T-helper 2 cell treated with Interferon-gamma antibody and Interleukin-4, amounts not matched to agents 5 μg/mL and 100 μg/mL, for 36 hours (primary cell): ENCODE measurements around the gene PIK3C2B.

Source experiments
- DNase-seq: peaks from one replicate; pipeline ENCODE4 v3.0.0; 2021; ENCODE audit warnings: low spot score
- H3K27ac Mint-ChIP-seq: one replicate; pipeline ENCODE4 v1.8.0; 2021; ENCODE audit warnings: mild to moderate bottlenecking, mixed read lengths
- H3K27me3 Mint-ChIP-seq: one replicate; pipeline ENCODE4 v1.8.0; 2021; ENCODE audit warnings: low read depth, mixed read lengths
- H3K36me3 Mint-ChIP-seq: one replicate; pipeline ENCODE4 v1.8.0; 2021; ENCODE audit warnings: low read depth, mixed read lengths
- H3K4me1 Mint-ChIP-seq: one replicate; pipeline ENCODE4 v1.8.0; 2021; ENCODE audit warnings: low read depth, mixed read lengths
- H3K4me3 Mint-ChIP-seq: one replicate; pipeline ENCODE4 v1.8.0; 2022; ENCODE audit warnings: mild to moderate bottlenecking, moderate library complexity, mixed read lengths
- H3K9me3 Mint-ChIP-seq: one replicate; pipeline ENCODE4 v1.8.0; 2021; ENCODE audit warnings: mixed read lengths

The PIK3C2B gene

GRCh38 chr1:204478172-204478899 is 16.3 kb downstream of the PIK3C2B start:
- Mint-ChIP-seq H3K36me3 (no peaks in the 10 kb centered on the region), H3K9me3 (no peaks in the 10 kb centered on the region), H3K27ac (no peak overlapping the region), H3K27me3 (no peaks in the 10 kb centered on the region), H3K4me3 (no peak overlapping the region), H3K4me1 (peaks cover 7% of the 10 kb centered on the region)
- DNase-seq = no peak

GRCh38 chr1:204477036-204477740 is 17.4 kb downstream of the PIK3C2B start:
- no peak for DNase-seq
- peaks cover 6% of the 10 kb centered on the region for H3K4me1 Mint-ChIP-seq

GRCh38 chr1:204476563-204476962 is 18.0 kb downstream of the PIK3C2B start:
- Mint-ChIP-seq H3K36me3 (peaks cover 2% of the 10 kb centered on the region), H3K27ac (no peak overlapping the region), H3K9me3 (no peaks in the 10 kb centered on the region), H3K4me1 (peaks cover 6% of the 10 kb centered on the region), H3K27me3 (no peaks in the 10 kb centered on the region), H3K4me3 (no peak overlapping the region)
- DNase-seq = no peak

More at GRCh38 chr1:204477036-204477740, 17.4 kb downstream of the PIK3C2B start:
- Mint-ChIP-seq H3K4me3 (no peak overlapping the region), H3K27me3 (no peaks in the 10 kb centered on the region), H3K27ac (no peak overlapping the region), H3K9me3 (no peaks in the 10 kb centered on the region), H3K36me3 (peaks cover 2% of the 10 kb centered on the region)

GRCh38 chr1:204475656-204476432 is 18.8 kb downstream of the PIK3C2B start:
- Mint-ChIP-seq H3K4me1 (peaks cover 6% of the 10 kb centered on the region), H3K27me3 (no peaks in the 10 kb centered on the region), H3K9me3 (no peaks in the 10 kb centered on the region), H3K4me3 (no peak overlapping the region), H3K27ac (no peak overlapping the region), H3K36me3 (peaks cover 2% of the 10 kb centered on the region)
- no peak for DNase-seq

- peaks cover 2% of the 10 kb centered on the region for H3K36me3 Mint-ChIP-seq
- no peak for DNase-seq
- H3K27ac Mint-ChIP-seq = no peak overlapping the region
- no peak overlapping the region for H3K4me3 Mint-ChIP-seq
- H3K4me1 Mint-ChIP-seq = no peaks in the 10 kb centered on the region
- H3K27me3 Mint-ChIP-seq = no peaks in the 10 kb centered on the region
- no peaks in the 10 kb centered on the region for H3K9me3 Mint-ChIP-seq
These were observed 21.1 kb downstream of the PIK3C2B start for GRCh38 chr1:204473400-204473965.

- H3K36me3 Mint-ChIP-seq = peaks cover 2% of the 10 kb centered on the region
- DNase-seq = no peak
- no peaks in the 10 kb centered on the region for H3K4me1 Mint-ChIP-seq
- H3K9me3 Mint-ChIP-seq = no peaks in the 10 kb centered on the region
- H3K4me3 Mint-ChIP-seq = no peak overlapping the region
- H3K27me3 Mint-ChIP-seq = no peaks in the 10 kb centered on the region
- H3K27ac Mint-ChIP-seq = no peak overlapping the region
These were observed 21.9 kb downstream of the PIK3C2B start for GRCh38 chr1:204472660-204473059.

- H3K4me1 Mint-ChIP-seq = no peaks in the 10 kb centered on the region
- no peaks in the 10 kb centered on the region for H3K9me3 Mint-ChIP-seq
- no peak overlapping the region for H3K27ac Mint-ChIP-seq
- no peaks in the 10 kb centered on the region for H3K27me3 Mint-ChIP-seq
- no peak for DNase-seq
- peaks cover 2% of the 10 kb centered on the region for H3K36me3 Mint-ChIP-seq
- H3K4me3 Mint-ChIP-seq = no peak overlapping the region
These were observed 22.9 kb downstream of the PIK3C2B start for GRCh38 chr1:204471687-204472086.

GRCh38 chr1:204469304-204469703 is 25.3 kb downstream of the PIK3C2B start:
- H3K27ac Mint-ChIP-seq = no peak overlapping the region
- H3K4me1 Mint-ChIP-seq = peaks cover 12% of the 10 kb centered on the region
- no peak for DNase-seq
- H3K36me3 Mint-ChIP-seq = peaks cover 2% of the 10 kb centered on the region
- H3K27me3 Mint-ChIP-seq = no peaks in the 10 kb centered on the region
- no peaks in the 10 kb centered on the region for H3K9me3 Mint-ChIP-seq
- no peak overlapping the region for H3K4me3 Mint-ChIP-seq

- H3K27ac Mint-ChIP-seq = no peak overlapping the region
- H3K27me3 Mint-ChIP-seq = no peaks in the 10 kb centered on the region
These were observed 25.8 kb downstream of the PIK3C2B start for GRCh38 chr1:204468766-204469302.

GRCh38 chr1:204468206-204468605 is 26.4 kb downstream of the PIK3C2B start:
- no peak overlapping the region for H3K4me3 Mint-ChIP-seq
- H3K27ac Mint-ChIP-seq = no peak overlapping the region
- H3K4me1 Mint-ChIP-seq = peaks cover 21% of the 10 kb centered on the region
- no peaks in the 10 kb centered on the region for H3K9me3 Mint-ChIP-seq
- H3K27me3 Mint-ChIP-seq = no peaks in the 10 kb centered on the region
- H3K36me3 Mint-ChIP-seq = peaks cover 2% of the 10 kb centered on the region
- no peak for DNase-seq

More at GRCh38 chr1:204468766-204469302, 25.8 kb downstream of the PIK3C2B start:
- Mint-ChIP-seq H3K4me1 (peaks cover 16% of the 10 kb centered on the region), H3K9me3 (no peaks in the 10 kb centered on the region), H3K36me3 (peaks cover 2% of the 10 kb centered on the region), H3K4me3 (no peak overlapping the region)
- no peak for DNase-seq

- Mint-ChIP-seq H3K27me3 (no peaks in the 10 kb centered on the region), H3K4me3 (no peak overlapping the region), H3K27ac (peak overlapping the region; percentile 13), H3K4me1 (peaks cover 31% of the 10 kb centered on the region), H3K36me3 (no peaks in the 10 kb centered on the region), H3K9me3 (no peaks in the 10 kb centered on the region)
- DNase-seq = no peak
These were observed 27.9 kb downstream of the PIK3C2B start for GRCh38 chr1:204466416-204467405.

GRCh38 chr1:204465546-204466415 is 28.8 kb downstream of the PIK3C2B start:
- H3K4me1 Mint-ChIP-seq = peaks cover 40% of the 10 kb centered on the region
- no peak for DNase-seq
- no peak overlapping the region for H3K4me3 Mint-ChIP-seq
- H3K27ac Mint-ChIP-seq = no peak overlapping the region
- no peaks in the 10 kb centered on the region for H3K27me3 Mint-ChIP-seq
- H3K9me3 Mint-ChIP-seq = no peaks in the 10 kb centered on the region
- peaks cover under 1% of the 10 kb centered on the region for H3K36me3 Mint-ChIP-seq
